Esophagus squamous epithelium (tissue), 4 donors: ENCODE results near the gene FNDC5.

Experiments used
- CTCF ChIP-seq, 6 experiments: fragments of 450-650 bp in 4 of 6; fragments of 200-600 bp in 2 of 6; sonication (generic) in 2 of 6; IDR thresholded peaks; one replicate each; pipeline ENCODE4 v1.5.1; 2016 to 2019; ENCODE audit warnings: antibody characterized with exemption in 6 of 6, mild to moderate bottlenecking in 4 of 6, moderate library complexity in 4 of 6
- POLR2A ChIP-seq, 4 donors: fragments of 450-650 bp; IDR thresholded peaks; one replicate each; pipeline ENCODE4 v1.6.1; 2017; ENCODE audit warnings: antibody characterized with exemption in 4 of 4, mild to moderate bottlenecking in 4 of 4, moderate library complexity in 3 of 4

- TF ChIP-seq CTCF (IDR thresholded peaks at IDR 0.05): no peak
- TF ChIP-seq POLR2A (IDR thresholded peaks at IDR 0.05): no peak
Observed at GRCh38 chr1:32861904-32862695, 8.6 kb downstream of the FNDC5 start.
